Neutrophil (primary cell): ENCODE results near the gene DNASE1L3.

Experiments used
- H3K27ac ChIP-seq: fragments of 200-600 bp; sonication (generic); 2 replicates; pipeline ENCODE4 v1.5.1; 2016; ENCODE audit warnings: mild to moderate bottlenecking, moderate library complexity
- H3K27me3 ChIP-seq: fragments of 200-600 bp; sonication (generic); 2 replicates; pipeline ENCODE4 v1.6.0; 2016; ENCODE audit warnings: mild to moderate bottlenecking
- H3K36me3 ChIP-seq: fragments of 200-600 bp; sonication (generic); 2 replicates; pipeline ENCODE4 v1.5.1; 2017
- H3K4me1 ChIP-seq, 2 experiments: fragments of 200-600 bp in 1 of 2; sonication (generic) in 1 of 2; 1 replicate in 1 of 2; 2 replicates in 1 of 2; pipeline versions ENCODE4 v1.5.1 to v1.6.1; 2013 to 2016; ENCODE audit warnings: low read depth in 1 of 2, low read length in 1 of 2, mild to moderate bottlenecking in 1 of 2, moderate library complexity in 1 of 2; ENCODE audit not compliant: control insufficient read depth in 1 of 2, insufficient read depth in 1 of 2
- H3K4me3 ChIP-seq, 2 experiments: fragments of 200-600 bp in 1 of 2; sonication (generic) in 1 of 2; 1 replicate in 1 of 2; 2 replicates in 1 of 2; pipeline ENCODE4 v1.5.1; 2013 to 2016; ENCODE audit warnings: low read depth in 1 of 2, low read length in 1 of 2, mild to moderate bottlenecking in 1 of 2, moderate library complexity in 1 of 2
- H3K9me3 ChIP-seq: fragments of 200-600 bp; sonication (generic); 2 replicates; pipeline ENCODE4 v1.5.1; 2016
- TF ChIP-seq, protein P1 (sequence below): fragments of 200-600 bp; sonication (generic); IDR thresholded peaks from 2 replicates; pipeline ENCODE4 v1.5.1; 2016; ENCODE audit warnings: antibody characterized with exemption

Gene DNASE1L3

DNA sequence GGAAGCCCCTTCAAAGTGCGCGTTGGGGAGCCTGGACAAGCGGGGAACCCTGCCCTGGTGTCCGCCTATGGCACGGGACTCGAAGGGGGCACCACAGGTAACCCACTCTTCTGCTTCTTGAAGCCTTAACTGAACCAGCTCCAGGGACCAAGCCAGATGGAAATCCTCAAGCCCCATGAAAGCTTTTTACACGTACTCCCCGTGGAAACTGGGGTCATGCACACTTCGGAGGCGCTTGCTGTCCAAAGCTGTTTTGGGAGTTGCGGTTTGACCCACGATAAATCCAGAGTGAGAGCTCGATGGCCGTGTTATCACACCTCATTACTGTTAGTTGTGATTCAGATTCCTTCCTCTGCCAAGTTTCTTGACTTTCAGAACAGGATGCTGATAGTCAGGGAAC is 47.5 kb downstream of the DNASE1L3 start:
- TF ChIP-seq, protein P1, sequence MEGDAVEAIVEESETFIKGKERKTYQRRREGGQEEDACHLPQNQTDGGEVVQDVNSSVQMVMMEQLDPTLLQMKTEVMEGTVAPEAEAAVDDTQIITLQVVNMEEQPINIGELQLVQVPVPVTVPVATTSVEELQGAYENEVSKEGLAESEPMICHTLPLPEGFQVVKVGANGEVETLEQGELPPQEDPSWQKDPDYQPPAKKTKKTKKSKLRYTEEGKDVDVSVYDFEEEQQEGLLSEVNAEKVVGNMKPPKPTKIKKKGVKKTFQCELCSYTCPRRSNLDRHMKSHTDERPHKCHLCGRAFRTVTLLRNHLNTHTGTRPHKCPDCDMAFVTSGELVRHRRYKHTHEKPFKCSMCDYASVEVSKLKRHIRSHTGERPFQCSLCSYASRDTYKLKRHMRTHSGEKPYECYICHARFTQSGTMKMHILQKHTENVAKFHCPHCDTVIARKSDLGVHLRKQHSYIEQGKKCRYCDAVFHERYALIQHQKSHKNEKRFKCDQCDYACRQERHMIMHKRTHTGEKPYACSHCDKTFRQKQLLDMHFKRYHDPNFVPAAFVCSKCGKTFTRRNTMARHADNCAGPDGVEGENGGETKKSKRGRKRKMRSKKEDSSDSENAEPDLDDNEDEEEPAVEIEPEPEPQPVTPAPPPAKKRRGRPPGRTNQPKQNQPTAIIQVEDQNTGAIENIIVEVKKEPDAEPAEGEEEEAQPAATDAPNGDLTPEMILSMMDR = no peak
- Histone ChIP-seq H3K36me3 (no peaks in the 10 kb centered on the region), H3K4me1 (no peaks in the 10 kb centered on the region)

DNA sequence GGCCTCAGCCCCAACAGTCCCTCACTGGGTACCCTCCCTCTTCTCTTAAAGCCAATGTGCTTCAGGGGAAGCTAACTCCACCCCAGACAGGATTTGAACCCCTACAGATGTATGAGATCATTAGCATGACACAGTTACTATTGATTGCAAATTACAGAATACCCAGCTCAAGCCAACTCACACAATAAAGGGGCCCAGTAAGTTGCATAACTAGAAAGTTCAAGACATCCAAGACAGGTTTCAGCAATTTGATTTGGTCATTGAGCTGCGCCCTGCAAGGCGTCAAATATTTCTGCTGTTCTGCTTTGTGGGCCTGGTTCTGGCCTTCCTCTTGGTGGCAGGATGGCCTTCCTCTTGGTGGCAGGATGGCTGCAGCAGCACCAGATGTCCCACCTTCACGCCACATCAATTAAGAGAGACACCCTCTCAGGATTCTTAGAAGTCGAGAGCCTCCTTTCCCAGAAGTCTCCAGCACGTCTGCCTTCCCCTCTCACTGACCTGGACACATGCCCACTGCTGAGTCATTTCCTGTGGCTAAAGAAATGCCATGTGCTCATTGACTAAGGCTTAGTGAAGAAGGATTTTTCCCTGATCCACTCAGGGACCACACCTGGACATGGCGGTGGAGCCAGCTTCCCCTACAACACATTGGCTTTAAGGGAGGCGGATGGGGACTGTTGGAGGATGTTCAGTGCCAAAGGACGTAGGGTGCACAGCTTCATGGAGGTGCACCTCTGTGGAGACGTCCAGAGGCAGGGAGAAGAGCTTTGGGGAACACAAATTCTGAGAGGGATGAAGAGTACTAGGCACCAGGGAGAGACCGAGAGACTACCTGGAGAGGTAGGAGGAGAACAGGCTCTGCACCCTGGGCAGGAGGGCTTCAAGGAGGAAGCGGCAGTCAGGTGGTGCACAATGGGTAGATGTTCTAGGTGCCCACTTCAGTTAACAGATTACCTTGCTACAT is 49.1 kb downstream of the DNASE1L3 start:
- no peaks in the 10 kb centered on the region for H3K27me3 ChIP-seq
- no peak overlapping the region for H3K27ac ChIP-seq
- TF ChIP-seq, protein P1 = no peak
- H3K4me3 ChIP-seq = no peak overlapping the region
- no peaks in the 10 kb centered on the region for H3K4me1 ChIP-seq
- H3K9me3 ChIP-seq = no peaks in the 10 kb centered on the region
- H3K36me3 ChIP-seq = no peaks in the 10 kb centered on the region

More for the DNA sequence above, 47.5 kb downstream of the DNASE1L3 start:
- Histone ChIP-seq H3K9me3 (no peaks in the 10 kb centered on the region), H3K27me3 (no peaks in the 10 kb centered on the region), H3K27ac (no peak overlapping the region), H3K4me3 (no peak overlapping the region)

DNA sequence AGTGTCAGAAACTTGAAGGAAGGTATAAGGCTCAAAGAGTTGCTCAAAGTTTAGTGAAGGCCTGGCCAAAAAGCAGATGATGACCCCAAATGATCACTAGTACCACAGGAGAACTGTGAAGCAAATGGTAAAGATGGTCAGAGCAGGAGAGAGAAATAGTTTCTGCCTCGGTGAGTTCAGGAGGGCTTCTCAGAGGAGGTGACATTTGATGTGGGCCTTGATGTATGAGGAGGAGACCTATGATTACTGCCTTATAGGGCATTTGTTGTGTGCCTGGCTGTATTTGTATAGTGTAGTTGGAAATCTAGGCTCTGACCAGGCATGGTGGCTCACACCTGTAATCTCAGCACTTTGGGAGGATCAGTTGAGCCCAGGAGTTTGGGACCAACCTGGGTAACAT is 50.4 kb downstream of the DNASE1L3 start:
- H3K4me1 ChIP-seq = no peaks in the 10 kb centered on the region
- no peaks in the 10 kb centered on the region for H3K9me3 ChIP-seq
- no peaks in the 10 kb centered on the region for H3K27me3 ChIP-seq
- H3K36me3 ChIP-seq = no peaks in the 10 kb centered on the region
- TF ChIP-seq, protein P1 = no peak
- no peak overlapping the region for H3K4me3 ChIP-seq
- H3K27ac ChIP-seq = no peak overlapping the region

DNA sequence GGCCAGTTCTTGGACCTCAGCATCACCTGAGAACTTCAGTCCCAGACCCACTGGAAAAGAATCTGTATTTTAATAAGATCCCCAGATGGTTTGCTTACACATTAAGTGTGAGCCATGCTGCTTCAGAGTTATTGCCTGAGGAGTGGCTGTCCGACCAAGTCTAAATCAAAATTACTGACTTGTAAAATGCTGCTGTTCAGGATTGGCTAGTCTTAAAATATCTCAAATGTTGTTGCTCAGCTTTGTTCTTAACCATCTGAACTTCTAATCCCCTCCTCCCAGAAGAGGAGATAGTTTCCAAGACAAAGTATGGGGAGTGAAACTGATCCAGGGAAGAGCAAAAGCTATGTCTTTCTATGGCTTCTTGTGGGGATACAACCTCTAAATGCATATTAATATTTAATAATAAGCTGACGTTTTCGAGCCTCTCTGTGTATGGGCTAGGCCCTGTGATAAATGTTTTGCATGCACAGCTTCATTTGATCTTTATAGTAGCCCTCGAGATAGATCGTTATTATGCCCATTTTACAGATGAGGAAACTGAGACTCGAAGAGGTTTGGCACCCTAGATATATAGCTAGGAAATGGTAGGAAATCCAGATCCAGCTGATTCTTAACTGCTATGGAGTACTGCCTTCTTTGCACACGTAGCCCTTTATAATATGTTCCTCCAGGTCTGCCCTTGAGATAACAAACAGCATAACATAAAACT is 52.2 kb downstream of the DNASE1L3 start:
- Histone ChIP-seq H3K36me3 (no peaks in the 10 kb centered on the region), H3K27ac (no peak overlapping the region), H3K4me1 (no peaks in the 10 kb centered on the region), H3K4me3 (no peak overlapping the region), H3K27me3 (no peaks in the 10 kb centered on the region), H3K9me3 (no peaks in the 10 kb centered on the region)
- TF ChIP-seq, protein P1 = no peak

DNA sequence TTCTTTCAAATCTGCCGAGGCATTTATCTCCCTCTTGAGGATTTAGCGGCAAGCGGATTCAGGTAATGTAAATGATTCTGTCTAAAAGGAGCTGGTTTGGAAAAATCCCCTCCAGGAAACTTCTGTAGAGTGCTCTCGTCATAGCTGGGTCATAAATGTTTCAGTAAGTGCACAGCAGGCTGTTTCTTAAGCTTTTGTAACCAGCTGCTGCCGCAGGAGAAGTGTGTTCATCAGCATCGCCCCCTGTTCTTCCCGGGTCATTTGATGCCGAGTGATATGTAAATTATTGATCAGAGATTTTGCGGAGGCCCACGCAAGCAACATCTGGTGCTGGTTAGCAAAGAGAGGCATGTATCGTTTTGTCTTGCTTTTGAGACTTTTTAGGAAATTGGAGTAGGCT is 53.1 kb downstream of the DNASE1L3 start:
- TF ChIP-seq, protein P1 = no peak
- Histone ChIP-seq H3K4me3 (no peak overlapping the region), H3K27ac (no peak overlapping the region), H3K27me3 (no peaks in the 10 kb centered on the region), H3K4me1 (no peaks in the 10 kb centered on the region), H3K36me3 (no peaks in the 10 kb centered on the region), H3K9me3 (no peaks in the 10 kb centered on the region)
